Mammary epithelial cell (primary cell): ENCODE measurements around the gene ORM1.

ENCODE experiments used
- EZH2 ChIP-seq: IDR thresholded peaks from 2 replicates; pipeline ENCODE4 v1.6.1; 2012; ENCODE audit warnings: low read length, inconsistent platforms, borderline replicate concordance
- TF ChIP-seq, protein P1 (sequence below), 2 donors: IDR thresholded peaks in 1 of 2; conservative IDR thresholded peaks in 1 of 2; 2 replicates each; pipeline ENCODE4 v1.5.1; 2011 to 2012; ENCODE audit warnings: inconsistent platforms in 2 of 2, low read length in 2 of 2, mild to moderate bottlenecking in 2 of 2, control low read depth in 1 of 2, low read depth in 1 of 2; ENCODE audit not compliant: insufficient read depth in 1 of 2; ENCODE audit errors: extremely low read depth in 1 of 2

DNA sequence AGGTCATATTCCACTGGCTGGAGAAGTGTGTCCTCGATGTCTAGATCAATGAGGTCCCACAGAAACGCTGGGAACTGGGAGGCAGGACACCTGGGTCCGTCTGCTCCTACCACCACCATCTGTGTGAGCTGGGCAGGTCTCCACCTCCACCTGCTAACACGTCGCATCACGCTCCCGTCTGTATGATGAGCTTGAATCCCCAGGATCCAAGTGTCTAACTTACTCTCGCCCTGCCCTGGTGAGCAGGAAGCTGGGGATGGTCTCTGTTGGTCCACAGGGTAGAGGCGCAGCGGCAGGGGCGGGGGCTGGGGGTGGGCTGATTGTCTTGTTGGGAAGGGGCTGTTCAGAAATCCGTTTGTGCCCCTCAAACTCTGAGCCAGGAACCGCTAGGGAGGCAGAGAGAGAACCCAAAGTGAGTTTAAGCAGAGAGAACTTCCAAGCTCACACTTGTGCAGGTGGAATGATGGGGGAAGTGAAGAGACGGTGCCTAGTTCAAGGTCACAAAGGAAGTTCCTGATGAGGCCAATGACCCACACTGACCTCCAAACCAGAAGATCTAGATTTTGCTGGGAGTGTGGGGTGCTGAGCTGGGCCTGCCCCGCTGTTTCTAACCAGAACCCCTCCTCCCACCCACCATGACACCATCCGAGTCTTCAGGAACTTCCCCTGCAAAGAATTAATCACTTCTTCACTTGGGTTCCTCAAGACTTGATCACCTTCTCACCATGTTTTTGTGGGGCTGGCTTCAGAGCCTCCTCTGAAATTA, 27.9 kb downstream of the ORM1 start:
- TF ChIP-seq, protein P1, sequence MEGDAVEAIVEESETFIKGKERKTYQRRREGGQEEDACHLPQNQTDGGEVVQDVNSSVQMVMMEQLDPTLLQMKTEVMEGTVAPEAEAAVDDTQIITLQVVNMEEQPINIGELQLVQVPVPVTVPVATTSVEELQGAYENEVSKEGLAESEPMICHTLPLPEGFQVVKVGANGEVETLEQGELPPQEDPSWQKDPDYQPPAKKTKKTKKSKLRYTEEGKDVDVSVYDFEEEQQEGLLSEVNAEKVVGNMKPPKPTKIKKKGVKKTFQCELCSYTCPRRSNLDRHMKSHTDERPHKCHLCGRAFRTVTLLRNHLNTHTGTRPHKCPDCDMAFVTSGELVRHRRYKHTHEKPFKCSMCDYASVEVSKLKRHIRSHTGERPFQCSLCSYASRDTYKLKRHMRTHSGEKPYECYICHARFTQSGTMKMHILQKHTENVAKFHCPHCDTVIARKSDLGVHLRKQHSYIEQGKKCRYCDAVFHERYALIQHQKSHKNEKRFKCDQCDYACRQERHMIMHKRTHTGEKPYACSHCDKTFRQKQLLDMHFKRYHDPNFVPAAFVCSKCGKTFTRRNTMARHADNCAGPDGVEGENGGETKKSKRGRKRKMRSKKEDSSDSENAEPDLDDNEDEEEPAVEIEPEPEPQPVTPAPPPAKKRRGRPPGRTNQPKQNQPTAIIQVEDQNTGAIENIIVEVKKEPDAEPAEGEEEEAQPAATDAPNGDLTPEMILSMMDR (conservative IDR thresholded peaks at IDR 0.05 in 1 of 2, IDR thresholded peaks at IDR 0.05 in 1 of 2; ENCODE audit: extremely low read depth in 1 of 2, insufficient read depth in 1 of 2, low read depth in 1 of 2, low read length in 2 of 2), result no peak
- no peak for TF ChIP-seq EZH2
